HepG2 (cell line): Measurements from ENCODE around the gene IQCM. TPM values are rescaled to one million over a fixed set of nuclear protein-coding genes. Genes with fewer than 3 reads are reported as not detected.

ENCODE experiments used
- ZNF12 ChIP-seq: sonication (generic); formaldehyde crosslinking; IDR thresholded peaks from 2 replicates; pipeline ENCODE4 v1.5.0; 2020; ENCODE audit warnings: missing genetic modification reagents
- ZNF501 ChIP-seq: sonication (generic); formaldehyde crosslinking; IDR thresholded peaks from 2 replicates; pipeline ENCODE4 v1.5.1; 2020; ENCODE audit warnings: mild to moderate bottlenecking, moderate library complexity, missing genetic modification reagents
- ZNF530 ChIP-seq: sonication (generic); formaldehyde crosslinking; IDR thresholded peaks from 2 replicates; pipeline ENCODE4 v1.5.0; 2020; ENCODE audit warnings: low read depth, mild to moderate bottlenecking, missing genetic modification reagents
- ZNF547 ChIP-seq: sonication (generic); formaldehyde crosslinking; IDR thresholded peaks from 2 replicates; pipeline ENCODE4 v1.5.1; 2020; ENCODE audit warnings: mild to moderate bottlenecking, missing genetic modification reagents
- polyA plus RNA-seq, 8 experiments: library from polyadenylated mRNA; depleted of rRNA in 3 of 8; stranded (reverse) in 7 of 8; unstranded in 1 of 8; fragments of >200 nt; fragmentation: Illumina TruSeq in 4 of 8; extraction: Trizol in 4 of 8; gene quantifications; 2 replicates each; pipeline versions ENCODE4 v1.2.1 to v1.2.3, GENCODE V29; 2011 to 2016; ENCODE audit warnings: low read depth in 4 of 8, missing spikeins in 1 of 8, mixed read lengths in 1 of 8; ENCODE audit not compliant: insufficient read depth in 1 of 8
- total RNA-seq, 5 experiments: library from RNA; depleted of rRNA; stranded (reverse); fragments of >200 nt; fragmentation: Illumina TruSeq; extraction: Trizol; gene quantifications; 2 replicates each; pipeline ENCODE4 v1.2.3, GENCODE V29; 2016; ENCODE audit warnings: low read depth in 1 of 5
- TF ChIP-seq, protein P1 (sequence below), 2 experiments: sonication (generic) in 1 of 2; formaldehyde crosslinking in 1 of 2; IDR thresholded peaks; 2 replicates each; pipeline versions ENCODE4 v1.6.1 to v1.9.0; 2014 to 2022; ENCODE audit warnings: antibody characterized with exemption in 1 of 2, borderline replicate concordance in 1 of 2, inconsistent platforms in 1 of 2, low read depth in 1 of 2, missing genetic modification reagents in 1 of 2
- TF ChIP-seq, protein P2 (sequence below): IDR thresholded peaks from 2 replicates; pipeline ENCODE4 v1.6.1; 2016; ENCODE audit warnings: missing genetic modification reagents, missing compliant biosample characterization

The IQCM gene
- total and polyA plus RNA-seq, 2 of the 13 experiments (the other 11 are each of a cell fraction or from before 2014, with no cell fraction given) = not detected

DNA sequence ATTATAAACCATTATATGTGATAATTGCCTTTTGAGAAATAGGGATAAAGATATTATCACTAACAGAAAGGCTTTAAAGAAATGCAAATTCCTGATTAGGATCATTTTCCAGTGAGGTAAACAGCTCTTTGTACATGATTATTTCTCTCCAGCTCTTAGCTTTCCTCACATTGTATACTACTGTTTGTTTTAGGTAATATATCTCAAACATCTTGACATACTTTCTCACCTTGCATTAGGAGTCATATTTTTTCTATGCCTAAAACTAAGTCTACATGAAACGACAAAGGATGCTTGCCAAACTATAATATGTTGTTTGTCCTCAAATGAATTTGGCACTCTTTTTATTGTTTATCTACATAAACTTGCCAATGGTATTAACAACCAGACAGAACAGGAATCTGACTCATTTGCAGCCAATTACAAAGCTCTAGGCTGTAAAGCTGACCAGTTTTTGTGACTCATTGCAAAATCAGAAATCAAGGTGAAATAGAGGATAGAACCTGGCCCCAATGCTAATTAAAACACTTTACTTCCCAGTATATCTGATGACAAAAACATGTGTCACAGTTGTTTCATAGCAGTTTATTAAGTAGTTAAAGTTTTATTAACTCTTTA lies 107.0 kb downstream of the IQCM start (continued):
- TF ChIP-seq, protein P1, sequence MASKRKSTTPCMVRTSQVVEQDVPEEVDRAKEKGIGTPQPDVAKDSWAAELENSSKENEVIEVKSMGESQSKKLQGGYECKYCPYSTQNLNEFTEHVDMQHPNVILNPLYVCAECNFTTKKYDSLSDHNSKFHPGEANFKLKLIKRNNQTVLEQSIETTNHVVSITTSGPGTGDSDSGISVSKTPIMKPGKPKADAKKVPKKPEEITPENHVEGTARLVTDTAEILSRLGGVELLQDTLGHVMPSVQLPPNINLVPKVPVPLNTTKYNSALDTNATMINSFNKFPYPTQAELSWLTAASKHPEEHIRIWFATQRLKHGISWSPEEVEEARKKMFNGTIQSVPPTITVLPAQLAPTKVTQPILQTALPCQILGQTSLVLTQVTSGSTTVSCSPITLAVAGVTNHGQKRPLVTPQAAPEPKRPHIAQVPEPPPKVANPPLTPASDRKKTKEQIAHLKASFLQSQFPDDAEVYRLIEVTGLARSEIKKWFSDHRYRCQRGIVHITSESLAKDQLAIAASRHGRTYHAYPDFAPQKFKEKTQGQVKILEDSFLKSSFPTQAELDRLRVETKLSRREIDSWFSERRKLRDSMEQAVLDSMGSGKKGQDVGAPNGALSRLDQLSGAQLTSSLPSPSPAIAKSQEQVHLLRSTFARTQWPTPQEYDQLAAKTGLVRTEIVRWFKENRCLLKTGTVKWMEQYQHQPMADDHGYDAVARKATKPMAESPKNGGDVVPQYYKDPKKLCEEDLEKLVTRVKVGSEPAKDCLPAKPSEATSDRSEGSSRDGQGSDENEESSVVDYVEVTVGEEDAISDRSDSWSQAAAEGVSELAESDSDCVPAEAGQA (IDR thresholded peaks at IDR 0.05; ENCODE audit: low read depth) = no peak
- TF ChIP-seq, protein P1 (CRISPR knock-in tag; IDR thresholded peaks at IDR 0.05; ENCODE audit: borderline replicate concordance) = no peak
- TF ChIP-seq ZNF547 = no peak
- TF ChIP-seq, protein P2, sequence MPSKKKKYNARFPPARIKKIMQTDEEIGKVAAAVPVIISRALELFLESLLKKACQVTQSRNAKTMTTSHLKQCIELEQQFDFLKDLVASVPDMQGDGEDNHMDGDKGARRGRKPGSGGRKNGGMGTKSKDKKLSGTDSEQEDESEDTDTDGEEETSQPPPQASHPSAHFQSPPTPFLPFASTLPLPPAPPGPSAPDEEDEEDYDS (CRISPR knock-in tag) = no peak
- TF ChIP-seq ZNF12 (CRISPR knock-in tag) = no peak
- no peak for TF ChIP-seq ZNF530 (CRISPR knock-in tag)
- TF ChIP-seq ZNF501 (CRISPR knock-in tag) = no peak
